Left kidney (tissue), 2 donors: ENCODE results near the gene ITPKB. TPM values are rescaled to one million over a fixed set of nuclear protein-coding genes. Genes with fewer than 3 reads are reported as not detected.
A peak's percentile ranks its signal among the peaks of the same experiment; 100 is the strongest.

Experiments
- DNase-seq: peaks from one replicate; pipeline ENCODE4 v3.0.0-alpha.2; 2013
- polyA plus RNA-seq: library from polyadenylated mRNA; unstranded; fragments of 120-200 nt; gene quantifications from one replicate; pipeline ENCODE4 v1.2.1, GENCODE V29; 2013; ENCODE audit not compliant: insufficient read length

The ITPKB gene
- polyA plus RNA-seq, 1 donor, result 21.1 TPM

GRCh38 chr1:226686440-226687425 lies 52.3 kb downstream of the ITPKB start:
- no peak for DNase-seq

GRCh38 chr1:226685196-226685820 lies 53.8 kb downstream of the ITPKB start:
- no peak for DNase-seq

GRCh38 chr1:226684026-226684425 lies 55.1 kb downstream of the ITPKB start:
- no peak for DNase-seq

- no peak for DNase-seq
Observed at GRCh38 chr1:226682871-226683814, 55.9 kb downstream of the ITPKB start.

- DNase-seq, result no peak
Observed at GRCh38 chr1:226681652-226682493, 57.2 kb downstream of the ITPKB start.

- DNase-seq, result no peak
Observed at GRCh38 chr1:226680653-226681052, 58.4 kb downstream of the ITPKB start.

GRCh38 chr1:226679853-226680516 lies 59.1 kb downstream of the ITPKB start:
- DNase-seq, result peak; percentile 82

- no peak for DNase-seq
Observed at GRCh38 chr1:226679262-226679661, 59.8 kb downstream of the ITPKB start.

GRCh38 chr1:226678701-226679100 lies 60.4 kb downstream of the ITPKB start:
- no peak for DNase-seq

GRCh38 chr1:226678251-226678650 lies 60.8 kb downstream of the ITPKB start:
- no peak for DNase-seq

- DNase-seq, result no peak
Observed at GRCh38 chr1:226677027-226678020, 61.8 kb downstream of the ITPKB start.

- no peak for DNase-seq
Observed at GRCh38 chr1:226676381-226676780, 62.7 kb downstream of the ITPKB start.

- no peak for DNase-seq
Observed at GRCh38 chr1:226675715-226676357, 63.2 kb downstream of the ITPKB start.

- no peak for DNase-seq
Observed at GRCh38 chr1:226674892-226675714, 64.0 kb downstream of the ITPKB start.

- no peak for DNase-seq
Observed at GRCh38 chr1:226672339-226672762, 66.7 kb downstream of the ITPKB start.

GRCh38 chr1:226671277-226671676 lies 67.8 kb downstream of the ITPKB start:
- DNase-seq, result no peak

- no peak for DNase-seq
Observed at GRCh38 chr1:226670073-226670472, 69.0 kb downstream of the ITPKB start.

- DNase-seq, result no peak
Observed at GRCh38 chr1:226668173-226668560, 70.9 kb downstream of the ITPKB start.
